Colonic mucosa (tissue), 4 donors: Measurements from ENCODE around the gene RPRD1A. TPM values are rescaled to one million over a fixed set of nuclear protein-coding genes. Genes with fewer than 3 reads are reported as not detected.

ENCODE experiments used
- DNase-seq: peaks from one replicate; pipeline ENCODE4 v3.0.0-alpha.2; 2020
- H3K27ac ChIP-seq: fragments of 200-600 bp; one replicate; pipeline ENCODE4 v1.8.0; 2021
- H3K27me3 ChIP-seq: fragments of 200-600 bp; one replicate; pipeline ENCODE4 v1.8.0; 2021
- H3K36me3 ChIP-seq: fragments of 200-600 bp; one replicate; pipeline ENCODE4 v1.8.0; 2021
- H3K4me1 ChIP-seq: fragments of 200-600 bp; one replicate; pipeline ENCODE4 v1.8.0; 2021; ENCODE audit warnings: mild to moderate bottlenecking
- H3K4me3 ChIP-seq: fragments of 200-600 bp; one replicate; pipeline ENCODE4 v1.8.0; 2021
- H3K9ac ChIP-seq, 2 donors: one replicate each; pipeline ENCODE4 v1.7.0; 2013; ENCODE audit warnings: control low read depth in 2 of 2, low read depth in 2 of 2, low read length in 2 of 2
- H3K9me3 ChIP-seq: fragments of 200-600 bp; one replicate; pipeline ENCODE4 v1.8.0; 2021
- intact Hi-C: fragments of 100-400 bp; cut with DNase I; formaldehyde crosslinking; loops from one replicate; pipeline ENCODE4 v1.14.1; 2022
- total RNA-seq, 2 donors: library from RNA; stranded (reverse); fragmentation: NEBNext Ultra II Directional in 1 of 2; extraction: Animal tissue kit (Norgen Biotek cat#: 25700) in 1 of 2; gene quantifications; one replicate each; pipeline ENCODE4 v1.2.1, GENCODE V29; 2021
- TF ChIP-seq, protein P1 (sequence below): fragments of 200-600 bp; IDR thresholded peaks from one replicate; pipeline ENCODE4 v1.8.0; 2022; ENCODE audit warnings: antibody characterized with exemption, mild to moderate bottlenecking
- donor health status: healthy.
- donor health status: DM: no; HTN: no; CAD: no.
- donor health status: DM: no; HTN: no; CAD: no.

Gene RPRD1A
- total RNA-seq, 2 donors from 2014 or later = 39.8 TPM

GRCh38 chr18:35942133-35942532, 125.2 kb downstream of the RPRD1A start:
- Histone ChIP-seq H3K9ac (no peak overlapping the region), H3K27me3 (no peaks in the 10 kb centered on the region), H3K27ac (no peak overlapping the region), H3K36me3 (no peaks in the 10 kb centered on the region), H3K4me1 (no peaks in the 10 kb centered on the region), H3K9me3 (no peaks in the 10 kb centered on the region), H3K4me3 (no peak overlapping the region)
- no peak for DNase-seq
- intact Hi-C loops = no loop called here
- TF ChIP-seq, protein P1, sequence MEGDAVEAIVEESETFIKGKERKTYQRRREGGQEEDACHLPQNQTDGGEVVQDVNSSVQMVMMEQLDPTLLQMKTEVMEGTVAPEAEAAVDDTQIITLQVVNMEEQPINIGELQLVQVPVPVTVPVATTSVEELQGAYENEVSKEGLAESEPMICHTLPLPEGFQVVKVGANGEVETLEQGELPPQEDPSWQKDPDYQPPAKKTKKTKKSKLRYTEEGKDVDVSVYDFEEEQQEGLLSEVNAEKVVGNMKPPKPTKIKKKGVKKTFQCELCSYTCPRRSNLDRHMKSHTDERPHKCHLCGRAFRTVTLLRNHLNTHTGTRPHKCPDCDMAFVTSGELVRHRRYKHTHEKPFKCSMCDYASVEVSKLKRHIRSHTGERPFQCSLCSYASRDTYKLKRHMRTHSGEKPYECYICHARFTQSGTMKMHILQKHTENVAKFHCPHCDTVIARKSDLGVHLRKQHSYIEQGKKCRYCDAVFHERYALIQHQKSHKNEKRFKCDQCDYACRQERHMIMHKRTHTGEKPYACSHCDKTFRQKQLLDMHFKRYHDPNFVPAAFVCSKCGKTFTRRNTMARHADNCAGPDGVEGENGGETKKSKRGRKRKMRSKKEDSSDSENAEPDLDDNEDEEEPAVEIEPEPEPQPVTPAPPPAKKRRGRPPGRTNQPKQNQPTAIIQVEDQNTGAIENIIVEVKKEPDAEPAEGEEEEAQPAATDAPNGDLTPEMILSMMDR = no peak

GRCh38 chr18:35941299-35941698, 126.1 kb downstream of the RPRD1A start:
- TF ChIP-seq, protein P1 = no peak
- intact Hi-C loops = no loop called here
- H3K9me3 ChIP-seq = no peaks in the 10 kb centered on the region
- no peak overlapping the region for H3K27ac ChIP-seq
- DNase-seq = no peak
- H3K4me3 ChIP-seq = no peak overlapping the region
- no peaks in the 10 kb centered on the region for H3K4me1 ChIP-seq
- no peaks in the 10 kb centered on the region for H3K36me3 ChIP-seq
- H3K27me3 ChIP-seq = no peaks in the 10 kb centered on the region
- no peak overlapping the region for H3K9ac ChIP-seq

Other genes with a start within 250 kb of the RPRD1A start
- 10 to 100 TPM in 1 of 2 donors, 1 to 10 TPM in 1; 9.9 to 15.3 TPM for gene SLC39A6, start 61.8 kb upstream of the RPRD1A start, total RNA-seq
- gene ELP2, start 62.3 kb upstream of the RPRD1A start, total RNA-seq = 10 to 100 TPM; 48.3 to 51.6 TPM
- gene MOCOS, start 119.9 kb upstream of the RPRD1A start, total RNA-seq = 10 to 100 TPM in 1 of 2 donors, 1 to 10 TPM in 1; 6.8 to 10.0 TPM
- 1 to 10 TPM; 2.5 to 4.1 TPM for gene FHOD3, start 230.2 kb upstream of the RPRD1A start, total RNA-seq